Lower leg skin (tissue), 4 donors: ENCODE measurements around the gene CERK. TPM values are rescaled to one million over a fixed set of nuclear protein-coding genes. Genes with fewer than 3 reads are reported as not detected.

ENCODE experiments used
- DNase-seq, 2 donors: peaks; one replicate each; pipeline ENCODE4 v3.0.0-alpha.2; 2019; ENCODE audit warnings: low spot score in 2 of 2
- H3K4me3 ChIP-seq: fragments of 200-600 bp; sonication (generic); 2 replicates; pipeline ENCODE4 v1.5.1; 2017; ENCODE audit warnings: mild to moderate bottlenecking, low read depth; ENCODE audit not compliant: poor library complexity, severe bottlenecking
- POLR2A ChIP-seq, 2 donors: fragments of 450-650 bp; IDR thresholded peaks; one replicate each; pipeline ENCODE4 v1.6.1; 2016 to 2017; ENCODE audit warnings: antibody characterized with exemption in 2 of 2, mild to moderate bottlenecking in 1 of 2, moderate library complexity in 1 of 2
- WGBS, 2 donors: methylation state at CpG; one replicate each; pipeline ENCODE4 v1.1.5; 2018; 5-methylcytosine and 5-hydroxymethylcytosine counted together
- intact Hi-C: fragments of 100-400 bp; cut with DNase I; formaldehyde crosslinking; loops from one replicate; pipeline ENCODE4 v1.15.0; 2023; ENCODE audit warnings: low total_unique reads
- total RNA-seq, 4 donors: library from RNA; depleted of rRNA; stranded (reverse); fragments of >200 nt; gene quantifications; one replicate each; pipeline ENCODE4 v1.1.0, GENCODE V29; 2016
- TF ChIP-seq, protein P1 (sequence below), 3 donors: fragments of 450-650 bp; IDR thresholded peaks; one replicate each; pipeline ENCODE4 v1.5.1; 2016; ENCODE audit warnings: antibody characterized with exemption in 3 of 3, mild to moderate bottlenecking in 3 of 3, moderate library complexity in 2 of 3

The CERK gene
- total RNA-seq, 4 donors from 2014 or later = 38.9 to 49.6 (median 41.5) TPM

DNA sequence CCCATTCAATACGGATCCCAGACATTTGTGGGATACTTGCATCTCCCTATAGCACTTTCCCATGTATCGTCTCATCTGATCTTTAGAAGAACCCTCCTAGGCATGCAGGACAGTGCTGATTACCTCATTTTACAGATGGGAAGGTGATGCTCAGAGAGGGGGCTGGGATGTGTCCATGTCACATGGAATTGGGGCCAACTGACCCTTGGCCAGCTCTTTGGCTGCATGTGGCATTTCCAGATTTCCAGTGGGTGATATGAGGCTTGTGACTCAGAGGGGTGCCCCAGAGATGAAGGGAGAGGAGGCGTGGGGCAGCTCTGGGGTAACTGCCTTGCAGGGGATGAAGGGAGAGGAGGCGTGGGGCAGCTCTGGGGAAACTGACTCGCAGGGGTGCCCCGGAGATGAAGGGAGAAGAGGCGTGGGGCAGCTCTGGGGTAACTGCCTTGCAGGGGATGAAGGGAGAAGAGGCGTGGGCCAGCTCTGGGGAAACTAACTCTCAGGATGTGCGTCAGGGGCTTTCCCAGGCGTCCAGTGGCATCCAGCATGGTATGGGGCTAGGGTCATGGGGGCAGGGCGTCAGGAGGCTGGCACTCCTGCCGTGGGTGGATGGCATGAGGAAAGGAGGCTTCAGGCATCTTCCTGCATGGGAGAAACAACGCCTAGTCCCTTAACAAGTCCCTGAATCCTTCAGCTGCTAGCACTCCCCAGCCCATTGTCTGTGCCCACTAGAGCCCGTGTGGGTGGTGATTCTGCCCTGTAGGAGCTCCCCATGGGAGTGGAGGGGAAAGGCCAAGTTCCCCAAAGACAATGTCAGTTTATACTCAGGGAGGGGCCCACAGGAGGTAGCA lies 11.9 kb upstream of the CERK start:
- no peak for TF ChIP-seq POLR2A (IDR thresholded peaks at IDR 0.05)
- TF ChIP-seq, protein P1, sequence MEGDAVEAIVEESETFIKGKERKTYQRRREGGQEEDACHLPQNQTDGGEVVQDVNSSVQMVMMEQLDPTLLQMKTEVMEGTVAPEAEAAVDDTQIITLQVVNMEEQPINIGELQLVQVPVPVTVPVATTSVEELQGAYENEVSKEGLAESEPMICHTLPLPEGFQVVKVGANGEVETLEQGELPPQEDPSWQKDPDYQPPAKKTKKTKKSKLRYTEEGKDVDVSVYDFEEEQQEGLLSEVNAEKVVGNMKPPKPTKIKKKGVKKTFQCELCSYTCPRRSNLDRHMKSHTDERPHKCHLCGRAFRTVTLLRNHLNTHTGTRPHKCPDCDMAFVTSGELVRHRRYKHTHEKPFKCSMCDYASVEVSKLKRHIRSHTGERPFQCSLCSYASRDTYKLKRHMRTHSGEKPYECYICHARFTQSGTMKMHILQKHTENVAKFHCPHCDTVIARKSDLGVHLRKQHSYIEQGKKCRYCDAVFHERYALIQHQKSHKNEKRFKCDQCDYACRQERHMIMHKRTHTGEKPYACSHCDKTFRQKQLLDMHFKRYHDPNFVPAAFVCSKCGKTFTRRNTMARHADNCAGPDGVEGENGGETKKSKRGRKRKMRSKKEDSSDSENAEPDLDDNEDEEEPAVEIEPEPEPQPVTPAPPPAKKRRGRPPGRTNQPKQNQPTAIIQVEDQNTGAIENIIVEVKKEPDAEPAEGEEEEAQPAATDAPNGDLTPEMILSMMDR (IDR thresholded peaks at IDR 0.05) = no peak
- no peak for DNase-seq
- no peak overlapping the region for H3K4me3 ChIP-seq
- 73% methylated on average over 13 to 14 of the region's 14 CpGs for WGBS, 2 donors
- intact Hi-C loops = no loop called here

DNA sequence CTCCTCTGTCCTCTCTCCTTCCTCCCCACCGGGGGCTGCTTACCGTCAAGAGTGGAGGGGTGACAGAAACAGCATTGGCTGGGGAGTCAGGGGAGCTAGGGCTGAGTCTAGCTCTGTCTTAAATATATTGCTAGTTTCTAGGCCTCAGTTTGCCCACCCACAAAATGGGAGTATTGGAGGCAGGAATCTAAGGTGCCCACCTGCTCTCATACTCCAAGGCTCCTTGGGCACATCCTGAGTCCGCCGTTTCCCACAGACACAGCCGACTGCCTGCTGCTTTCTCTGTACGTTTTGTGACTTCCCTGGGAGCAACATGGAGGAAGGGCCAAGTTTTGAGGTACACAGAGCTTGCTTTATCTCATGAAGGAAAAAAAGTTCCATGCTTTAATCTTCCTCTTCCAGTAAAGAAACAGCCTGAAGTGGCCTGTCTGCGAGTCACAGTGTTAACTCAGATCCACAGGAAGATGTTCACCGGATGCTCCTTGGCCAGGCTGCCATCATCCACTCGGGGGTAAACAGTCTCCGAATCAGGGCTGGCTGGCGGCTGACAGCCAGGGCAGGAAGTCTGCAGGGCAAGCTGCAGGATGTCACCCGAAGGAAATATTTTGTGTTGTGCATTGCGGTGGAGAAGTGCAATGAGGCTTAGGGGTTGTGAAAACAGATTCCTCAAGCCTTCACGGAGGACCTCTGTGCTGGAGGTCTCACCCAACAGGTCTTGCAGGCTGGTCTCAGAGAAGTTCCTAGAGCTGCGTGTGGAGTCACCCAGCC lies 11.0 kb upstream of the CERK start:
- intact Hi-C loops = no loop called here
- no peak for DNase-seq
- no peak for TF ChIP-seq POLR2A (IDR thresholded peaks at IDR 0.05)
- TF ChIP-seq, protein P1 (IDR thresholded peaks at IDR 0.05) = no peak
- no peak overlapping the region for H3K4me3 ChIP-seq
- 45 to 51% methylated on average over 14 to 15 of the region's 15 CpGs for WGBS, 2 donors

DNA sequence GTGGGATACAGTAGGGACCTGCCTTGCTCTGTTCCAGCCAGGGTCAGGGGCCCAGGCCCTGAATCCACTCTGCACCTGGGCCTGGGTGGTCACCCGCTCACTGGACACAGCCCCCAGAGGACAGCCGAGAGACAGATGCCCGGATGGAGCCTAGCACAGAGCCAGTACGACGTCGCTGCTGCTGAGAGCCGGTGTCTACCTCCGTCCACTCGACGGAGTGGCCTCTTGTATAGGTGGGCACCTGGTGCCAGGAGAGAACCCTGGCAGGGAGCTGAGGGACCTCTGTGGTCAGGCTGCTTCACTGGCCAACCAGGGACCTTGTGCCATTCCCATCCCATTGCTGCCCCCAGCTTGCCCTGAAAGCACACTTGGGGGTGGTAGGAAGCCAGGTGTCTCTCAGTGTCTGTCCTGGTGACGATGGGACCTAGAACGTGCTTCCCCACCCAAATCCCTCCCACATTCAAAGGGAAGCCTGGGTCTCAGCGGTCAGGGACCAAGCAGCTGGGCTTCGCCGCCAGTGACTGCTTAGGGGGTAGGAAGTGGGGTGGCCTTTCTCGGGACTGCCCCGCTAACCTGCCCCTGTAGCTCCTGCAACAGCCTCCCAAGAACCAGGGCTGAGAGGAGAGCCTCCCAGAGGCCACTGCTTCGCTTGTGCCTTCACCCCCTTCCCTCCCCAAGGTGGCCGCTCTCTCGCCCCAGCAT lies 10.3 kb upstream of the CERK start:
- 90 to 91% methylated on average over 17 to 18 of the region's 20 CpGs for WGBS, 2 donors
- no peak overlapping the region for H3K4me3 ChIP-seq
- TF ChIP-seq, protein P1 (IDR thresholded peaks at IDR 0.05) = no peak
- TF ChIP-seq POLR2A (IDR thresholded peaks at IDR 0.05) = no peak
- no peak for DNase-seq
- intact Hi-C loops = no loop called here

DNA sequence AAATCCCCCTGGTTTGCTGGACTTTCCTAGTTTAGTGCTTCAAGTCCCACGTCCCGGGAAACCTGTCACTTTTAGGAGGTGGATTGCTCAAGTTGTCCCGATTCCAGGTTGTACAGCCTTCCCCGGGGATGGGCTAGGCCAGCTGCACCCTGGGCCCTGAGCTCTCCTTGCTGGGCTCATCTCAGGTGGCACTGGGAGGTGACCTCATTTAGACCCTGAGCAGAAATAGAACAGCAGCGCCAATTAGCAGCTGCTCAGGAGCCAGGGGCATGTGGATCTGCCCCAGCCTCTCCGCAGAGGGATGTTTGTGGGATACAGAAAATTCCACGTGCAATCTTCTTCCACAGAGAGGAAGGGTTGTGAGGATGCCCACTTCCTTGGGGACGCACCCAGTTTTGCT lies 9.6 kb upstream of the CERK start:
- DNase-seq = no peak
- WGBS, 2 donors = 73 to 87% methylated on average over 8 of the region's 8 CpGs
- intact Hi-C loops = no loop called here
- no peak overlapping the region for H3K4me3 ChIP-seq
- TF ChIP-seq, protein P1 (IDR thresholded peaks at IDR 0.05) = no peak
- no peak for TF ChIP-seq POLR2A (IDR thresholded peaks at IDR 0.05)

DNA sequence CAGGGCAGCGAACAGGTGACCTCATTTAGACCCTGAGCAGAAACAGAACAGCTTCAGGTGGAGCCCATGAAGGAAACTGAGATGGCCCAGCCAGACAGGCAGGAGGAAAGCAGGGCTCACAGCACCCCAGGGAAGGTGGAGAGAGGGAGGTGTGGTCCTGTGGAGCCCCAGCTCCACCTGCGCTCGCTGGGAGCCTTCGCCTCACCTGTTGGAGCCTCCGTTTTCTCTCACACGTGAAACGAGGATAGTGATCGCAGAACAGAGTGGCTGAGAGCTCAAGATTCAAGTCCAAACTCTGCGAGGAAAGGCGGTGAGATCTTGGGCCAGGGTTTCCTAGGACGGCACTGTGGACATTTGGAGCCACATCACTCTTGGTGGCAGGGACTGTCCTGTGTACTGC lies 8.6 kb upstream of the CERK start:
- WGBS, 2 donors = 81 to 92% methylated on average over 11 of the region's 11 CpGs
- no peak overlapping the region for H3K4me3 ChIP-seq
- TF ChIP-seq, protein P1 (IDR thresholded peaks at IDR 0.05) = no peak
- no peak for TF ChIP-seq POLR2A (IDR thresholded peaks at IDR 0.05)
- no peak for DNase-seq
- intact Hi-C loops = no loop called here
